Endothelial cell (in vitro differentiated cells): ENCODE data around the gene LRG1. TPM values are rescaled to one million over a fixed set of nuclear protein-coding genes. Genes with fewer than 3 reads are reported as not detected.
"Not testable (repeated sequence)": the region's sequence is repeated elsewhere in the genome, so short reads cannot be mapped to it uniquely, and the experiment has no call there.

Experiments used
- DNase-seq: peaks from one replicate; pipeline ENCODE4 v3.0.0; 2021; ENCODE audit warnings: low spot score
- H3K27ac Mint-ChIP-seq: one replicate; pipeline ENCODE4 v1.8.0; 2021; ENCODE audit warnings: mixed read lengths, inconsistent platforms; ENCODE audit not compliant: unreplicated experiment
- H3K27me3 Mint-ChIP-seq: one replicate; pipeline ENCODE4 v1.8.0; 2021; ENCODE audit warnings: mild to moderate bottlenecking, moderate library complexity, mixed read lengths, inconsistent platforms; ENCODE audit not compliant: unreplicated experiment
- H3K36me3 Mint-ChIP-seq: one replicate; pipeline ENCODE4 v1.8.0; 2021; ENCODE audit warnings: mild to moderate bottlenecking, low read depth, mixed read lengths, inconsistent platforms; ENCODE audit not compliant: unreplicated experiment
- H3K4me1 Mint-ChIP-seq: one replicate; pipeline ENCODE4 v1.8.0; 2021; ENCODE audit warnings: mild to moderate bottlenecking, mixed read lengths, inconsistent platforms; ENCODE audit not compliant: unreplicated experiment
- H3K4me3 Mint-ChIP-seq: one replicate; pipeline ENCODE4 v1.8.0; 2021; ENCODE audit warnings: mild to moderate bottlenecking, mixed read lengths, inconsistent platforms; ENCODE audit not compliant: unreplicated experiment
- H3K9me3 Mint-ChIP-seq: one replicate; pipeline ENCODE4 v1.8.0; 2021; ENCODE audit warnings: mixed read lengths, inconsistent platforms; ENCODE audit not compliant: unreplicated experiment
- total RNA-seq: library from RNA; stranded (reverse); fragmentation: NEBNext Ultra II Directional; extraction: Animal tissue kit (Norgen Biotek cat#: 25700); gene quantifications from one replicate; pipeline ENCODE4 v1.2.1, GENCODE V29; 2021; ENCODE audit not compliant: unreplicated experiment
- TF ChIP-seq, protein P1 (sequence below): fragments of 200-600 bp; sonication (generic); IDR thresholded peaks from one replicate; pipeline ENCODE4 v1.5.0; 2021; ENCODE audit warnings: antibody characterized with exemption; ENCODE audit not compliant: unreplicated experiment

The LRG1 gene
- total RNA-seq, 1 donor from 2014 or later = 2.2 TPM

DNA sequence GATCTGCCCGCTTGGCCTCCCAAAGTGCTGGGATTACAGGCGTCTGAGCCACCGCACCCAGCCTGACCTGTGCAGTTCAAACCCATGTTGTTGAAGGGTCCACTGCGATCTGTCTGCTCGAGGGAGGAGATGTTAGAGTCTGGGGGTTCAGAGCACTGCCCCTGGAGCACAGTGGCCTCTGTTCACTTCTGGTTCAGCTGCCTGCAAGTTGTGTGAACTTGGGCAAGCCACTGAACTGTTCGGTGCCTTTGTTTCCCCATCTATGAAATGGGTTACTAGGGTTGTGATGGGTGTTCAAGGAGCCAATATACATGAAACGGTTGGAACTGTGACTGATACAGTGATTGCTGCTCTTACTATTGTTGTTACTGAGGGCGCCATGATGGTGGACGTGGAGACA lies 6.5 kb downstream of the LRG1 start:
- Mint-ChIP-seq H3K9me3 (no peaks in the 10 kb centered on the region), H3K27me3 (no peaks in the 10 kb centered on the region), H3K4me3 (no peak overlapping the region), H3K36me3 (no peaks in the 10 kb centered on the region), H3K27ac (no peak overlapping the region), H3K4me1 (no peaks in the 10 kb centered on the region)
- TF ChIP-seq, protein P1, sequence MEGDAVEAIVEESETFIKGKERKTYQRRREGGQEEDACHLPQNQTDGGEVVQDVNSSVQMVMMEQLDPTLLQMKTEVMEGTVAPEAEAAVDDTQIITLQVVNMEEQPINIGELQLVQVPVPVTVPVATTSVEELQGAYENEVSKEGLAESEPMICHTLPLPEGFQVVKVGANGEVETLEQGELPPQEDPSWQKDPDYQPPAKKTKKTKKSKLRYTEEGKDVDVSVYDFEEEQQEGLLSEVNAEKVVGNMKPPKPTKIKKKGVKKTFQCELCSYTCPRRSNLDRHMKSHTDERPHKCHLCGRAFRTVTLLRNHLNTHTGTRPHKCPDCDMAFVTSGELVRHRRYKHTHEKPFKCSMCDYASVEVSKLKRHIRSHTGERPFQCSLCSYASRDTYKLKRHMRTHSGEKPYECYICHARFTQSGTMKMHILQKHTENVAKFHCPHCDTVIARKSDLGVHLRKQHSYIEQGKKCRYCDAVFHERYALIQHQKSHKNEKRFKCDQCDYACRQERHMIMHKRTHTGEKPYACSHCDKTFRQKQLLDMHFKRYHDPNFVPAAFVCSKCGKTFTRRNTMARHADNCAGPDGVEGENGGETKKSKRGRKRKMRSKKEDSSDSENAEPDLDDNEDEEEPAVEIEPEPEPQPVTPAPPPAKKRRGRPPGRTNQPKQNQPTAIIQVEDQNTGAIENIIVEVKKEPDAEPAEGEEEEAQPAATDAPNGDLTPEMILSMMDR = no peak
- DNase-seq = no peak

DNA sequence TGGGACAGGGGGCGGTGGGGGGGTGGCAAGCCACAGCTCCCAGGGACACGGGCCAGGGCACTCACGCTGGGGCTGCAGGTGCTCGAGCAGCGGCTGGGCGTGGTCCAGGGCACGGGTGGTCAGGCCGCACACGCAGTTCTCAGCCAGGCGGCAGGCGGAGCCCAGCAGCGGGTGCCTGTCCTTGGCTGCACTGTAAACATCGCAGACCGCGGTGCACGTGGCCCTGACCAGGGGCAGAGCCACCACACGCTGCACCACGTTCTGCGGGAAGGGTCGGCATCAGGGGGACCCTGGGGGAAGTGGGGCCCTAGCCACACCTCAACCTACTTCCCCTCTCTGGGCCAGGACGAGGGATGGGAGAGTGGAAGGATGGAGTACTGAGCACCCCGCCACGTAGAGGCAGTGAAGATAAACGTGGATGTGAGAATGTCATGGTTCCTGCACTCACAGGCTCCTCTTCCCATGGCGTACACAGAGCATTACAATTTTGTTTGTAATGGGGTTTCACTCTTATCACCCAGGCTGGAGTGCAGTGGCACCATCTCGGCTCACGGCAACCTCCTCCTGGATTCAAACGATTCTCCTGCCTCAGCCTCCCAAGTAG lies 8.2 kb downstream of the LRG1 start:
- H3K4me3 Mint-ChIP-seq = no peak overlapping the region
- DNase-seq = no peak
- no peaks in the 10 kb centered on the region for H3K9me3 Mint-ChIP-seq
- no peaks in the 10 kb centered on the region for H3K27me3 Mint-ChIP-seq
- H3K36me3 Mint-ChIP-seq = no peaks in the 10 kb centered on the region
- TF ChIP-seq, protein P1 = no peak
- no peak overlapping the region for H3K27ac Mint-ChIP-seq
- no peaks in the 10 kb centered on the region for H3K4me1 Mint-ChIP-seq

DNA sequence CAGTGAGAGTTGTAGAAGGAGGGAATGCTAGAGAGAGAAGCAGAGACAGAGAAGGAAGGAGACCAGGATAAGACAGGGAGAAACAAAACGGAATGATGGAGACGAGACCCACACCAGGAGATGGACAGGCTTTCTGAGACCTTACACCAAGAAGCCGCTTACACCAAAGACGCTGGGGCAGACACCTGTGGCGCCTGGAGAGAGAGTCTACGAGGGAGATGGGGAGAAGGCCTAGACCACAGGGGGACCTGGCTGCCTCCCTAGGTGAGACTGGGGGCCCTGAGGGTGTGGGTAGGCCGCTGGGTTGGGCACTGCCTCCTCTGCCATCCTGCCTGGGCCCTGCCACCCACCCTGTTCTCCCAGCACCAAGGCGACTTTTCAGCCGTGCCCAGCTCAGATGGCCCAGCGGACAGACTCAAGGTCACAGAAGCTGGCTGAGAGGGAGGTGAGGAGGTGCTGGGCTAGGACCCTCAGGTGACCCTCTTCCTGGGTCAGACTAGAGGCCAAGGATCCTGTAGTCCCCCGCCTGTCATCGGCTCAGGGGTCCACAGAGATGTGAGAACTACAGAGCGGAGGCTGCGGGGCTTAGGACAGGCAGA lies 9.8 kb downstream of the LRG1 start:
- Mint-ChIP-seq H3K4me3 (no peak overlapping the region), H3K27me3 (no peaks in the 10 kb centered on the region), H3K9me3 (no peaks in the 10 kb centered on the region), H3K36me3 (no peaks in the 10 kb centered on the region), H3K4me1 (peaks cover 2% of the 10 kb centered on the region), H3K27ac (no peak overlapping the region)
- TF ChIP-seq, protein P1 = no peak
- no peak for DNase-seq

GRCh38 chr19:4528843-4529242 lies 11.0 kb downstream of the LRG1 start:
- H3K27me3 Mint-ChIP-seq = peaks cover 2% of the 10 kb centered on the region
- TF ChIP-seq, protein P1 = no peak
- no peak for DNase-seq
- no peak overlapping the region for H3K4me3 Mint-ChIP-seq
- no peak overlapping the region for H3K27ac Mint-ChIP-seq
- H3K9me3 Mint-ChIP-seq = no peaks in the 10 kb centered on the region
- no peaks in the 10 kb centered on the region for H3K36me3 Mint-ChIP-seq
- H3K4me1 Mint-ChIP-seq = peaks cover 2% of the 10 kb centered on the region

GRCh38 chr19:4527377-4527776 lies 12.5 kb downstream of the LRG1 start:
- DNase-seq, H3K27me3 Mint-ChIP-seq, H3K4me1 Mint-ChIP-seq, H3K4me3 Mint-ChIP-seq, H3K9me3 Mint-ChIP-seq, H3K36me3 Mint-ChIP-seq, H3K27ac Mint-ChIP-seq: not testable (repeated sequence)
